Colonic mucosa (tissue), 4 donors: ENCODE measurements around the gene CHKB. TPM values are rescaled to one million over a fixed set of nuclear protein-coding genes. Genes with fewer than 3 reads are reported as not detected.

Experiments
- DNase-seq: peaks from one replicate; pipeline ENCODE4 v3.0.0-alpha.2; 2020
- H3K27ac ChIP-seq: fragments of 200-600 bp; one replicate; pipeline ENCODE4 v1.8.0; 2021
- H3K27me3 ChIP-seq: fragments of 200-600 bp; one replicate; pipeline ENCODE4 v1.8.0; 2021
- H3K36me3 ChIP-seq: fragments of 200-600 bp; one replicate; pipeline ENCODE4 v1.8.0; 2021
- H3K4me1 ChIP-seq: fragments of 200-600 bp; one replicate; pipeline ENCODE4 v1.8.0; 2021; ENCODE audit warnings: mild to moderate bottlenecking
- H3K4me3 ChIP-seq: fragments of 200-600 bp; one replicate; pipeline ENCODE4 v1.8.0; 2021
- H3K9ac ChIP-seq, 2 donors: one replicate each; pipeline ENCODE4 v1.7.0; 2013; ENCODE audit warnings: control low read depth in 2 of 2, low read depth in 2 of 2, low read length in 2 of 2
- H3K9me3 ChIP-seq: fragments of 200-600 bp; one replicate; pipeline ENCODE4 v1.8.0; 2021
- CTCF ChIP-seq: fragments of 200-600 bp; IDR thresholded peaks from one replicate; pipeline ENCODE4 v1.8.0; 2022; ENCODE audit warnings: antibody characterized with exemption, mild to moderate bottlenecking
- intact Hi-C: fragments of 100-400 bp; cut with DNase I; formaldehyde crosslinking; loops from one replicate; pipeline ENCODE4 v1.14.1; 2022
- total RNA-seq, 2 donors: library from RNA; stranded (reverse); fragmentation: NEBNext Ultra II Directional in 1 of 2; extraction: Animal tissue kit (Norgen Biotek cat#: 25700) in 1 of 2; gene quantifications; one replicate each; pipeline ENCODE4 v1.2.1, GENCODE V29; 2021
- donor health status: healthy.
- donor health status: DM: no; HTN: no; CAD: no.
- donor health status: DM: no; HTN: no; CAD: no.

The CHKB gene
- total RNA-seq, 2 donors from 2014 or later: 52.6 to 89.7 TPM

- Histone ChIP-seq H3K4me3 (no peak overlapping the region), H3K9me3 (no peaks in the 10 kb centered on the region), H3K4me1 (peaks cover 8% of the 10 kb centered on the region), H3K27ac (no peak overlapping the region), H3K9ac (peak overlapping the region in 1 of 2 donors; percentile 8), H3K36me3 (no peaks in the 10 kb centered on the region), H3K27me3 (no peaks in the 10 kb centered on the region)
- DNase-seq: no peak
- intact Hi-C loops: no loop called here
- TF ChIP-seq CTCF: no peak
Measured at GRCh38 chr22:50578776-50579310, 3.8 kb downstream of the CHKB start.

- Histone ChIP-seq H3K36me3 (no peaks in the 10 kb centered on the region), H3K27ac (no peak within 1 kb of the TSS)
Measured at GRCh38 chr22:50577987-50578775, 4.5 kb downstream of the CHKB start, which contains the start of gene CPT1B. CPT1B (minus strand) TSS chr22:50578427; CDS start chr22:50577915, 512 bp downstream.

GRCh38 chr22:50577697-50577986 lies 5.0 kb downstream of the CHKB start:
- Histone ChIP-seq H3K4me1 (peaks cover 5% of the 10 kb centered on the region), H3K4me3 (no peak overlapping the region), H3K9me3 (no peaks in the 10 kb centered on the region), H3K27me3 (no peaks in the 10 kb centered on the region), H3K27ac (no peak overlapping the region), H3K36me3 (no peaks in the 10 kb centered on the region), H3K9ac (no peak overlapping the region)
- intact Hi-C loops: no loop called here
- DNase-seq: no peak
- TF ChIP-seq CTCF: no peak

More at GRCh38 chr22:50577987-50578775, 4.5 kb downstream of the CHKB start, which contains the start of gene CPT1B:
- DNase-seq: no peak
- peak within 1 kb of the TSS in 1 of 2 donors; percentile 8 for H3K9ac ChIP-seq
- peaks cover 5% of the 10 kb centered on the region for H3K4me1 ChIP-seq
- no peak for TF ChIP-seq CTCF
- no peaks in the 10 kb centered on the region for H3K27me3 ChIP-seq
- H3K9me3 ChIP-seq: no peaks in the 10 kb centered on the region
- intact Hi-C loops: no loop called here
- H3K4me3 ChIP-seq: no peak within 1 kb of the TSS

- intact Hi-C loops: no loop called here
- Histone ChIP-seq H3K4me1 (peaks cover 5% of the 10 kb centered on the region), H3K9me3 (no peaks in the 10 kb centered on the region), H3K27me3 (no peaks in the 10 kb centered on the region), H3K27ac (no peak overlapping the region), H3K9ac (no peak overlapping the region), H3K36me3 (no peaks in the 10 kb centered on the region), H3K4me3 (no peak overlapping the region)
- TF ChIP-seq CTCF: no peak
- no peak for DNase-seq
Measured at GRCh38 chr22:50576806-50577696, 5.6 kb downstream of the CHKB start.

- no peak overlapping the region for H3K27ac ChIP-seq
- no peak for DNase-seq
- no peak overlapping the region for H3K9ac ChIP-seq
- H3K4me3 ChIP-seq: no peak overlapping the region
- no peaks in the 10 kb centered on the region for H3K27me3 ChIP-seq
- H3K9me3 ChIP-seq: no peaks in the 10 kb centered on the region
- no peaks in the 10 kb centered on the region for H3K4me1 ChIP-seq
- no peaks in the 10 kb centered on the region for H3K36me3 ChIP-seq
- no peak for TF ChIP-seq CTCF
- intact Hi-C loops: no loop called here
Measured at GRCh38 chr22:50576070-50576469, 6.6 kb downstream of the CHKB start.
